ENCODE data around the gene GCGR.

The GCGR gene

GRCh38 chr17:81845361-81845760, 41.4 kb downstream of the GCGR start:
- ATAC-seq (no peak), DNase-seq (no peak)
- Mint-ChIP-seq H3K4me1 (no peaks in the 10 kb centered on the region), H3K27me3 (no peaks in the 10 kb centered on the region), H3K4me3 (no peak overlapping the region), H3K27ac (no peak overlapping the region), H3K36me3 (ENCODE audit: low read depth) (peaks cover 23% of the 10 kb centered on the region), H3K9me3 (no peaks in the 10 kb centered on the region)

- no peak overlapping the region for H3K27ac Mint-ChIP-seq
- peaks cover 25% of the 10 kb centered on the region for H3K36me3 Mint-ChIP-seq (ENCODE audit: low read depth)
- H3K27me3 Mint-ChIP-seq, result no peaks in the 10 kb centered on the region
- H3K9me3 Mint-ChIP-seq, result no peaks in the 10 kb centered on the region
- no peak overlapping the region for H3K4me3 Mint-ChIP-seq
- ATAC-seq (no peak), DNase-seq (no peak)
- no peaks in the 10 kb centered on the region for H3K4me1 Mint-ChIP-seq
These were observed 42.2 kb downstream of the GCGR start for GRCh38 chr17:81845881-81846742.

GRCh38 chr17:81846743-81847689, 43.1 kb downstream of the GCGR start:
- Mint-ChIP-seq H3K9me3 (no peaks in the 10 kb centered on the region), H3K4me3 (no peak overlapping the region), H3K27ac (no peak overlapping the region), H3K27me3 (no peaks in the 10 kb centered on the region), H3K36me3 (ENCODE audit: low read depth) (peaks cover 34% of the 10 kb centered on the region), H3K4me1 (no peaks in the 10 kb centered on the region)
- ATAC-seq (no peak), DNase-seq (no peak)

- Mint-ChIP-seq H3K27ac (no peak overlapping the region), H3K4me1 (no peaks in the 10 kb centered on the region), H3K36me3 (ENCODE audit: low read depth) (peaks cover 49% of the 10 kb centered on the region), H3K9me3 (no peaks in the 10 kb centered on the region), H3K4me3 (no peak overlapping the region), H3K27me3 (no peaks in the 10 kb centered on the region)
- ATAC-seq (no peak), DNase-seq (no peak)
These were observed 45.5 kb downstream of the GCGR start for GRCh38 chr17:81849457-81849856.

GRCh38 chr17:81851423-81851822, 47.5 kb downstream of the GCGR start:
- Mint-ChIP-seq H3K4me1 (no peaks in the 10 kb centered on the region), H3K27ac (no peak overlapping the region), H3K36me3 (ENCODE audit: low read depth) (peaks cover 44% of the 10 kb centered on the region), H3K4me3 (no peak overlapping the region), H3K27me3 (no peaks in the 10 kb centered on the region), H3K9me3 (no peaks in the 10 kb centered on the region)
- DNase-seq, result no peak
- ATAC-seq, result no peak

- H3K27me3 Mint-ChIP-seq, result no peaks in the 10 kb centered on the region
- H3K36me3 Mint-ChIP-seq (ENCODE audit: low read depth), result peaks cover 45% of the 10 kb centered on the region
- DNase-seq, result no peak
- no peak for ATAC-seq
- H3K9me3 Mint-ChIP-seq, result no peaks in the 10 kb centered on the region
- H3K4me1 Mint-ChIP-seq, result peaks cover under 1% of the 10 kb centered on the region
- no peak overlapping the region for H3K4me3 Mint-ChIP-seq
- H3K27ac Mint-ChIP-seq, result no peak overlapping the region
These were observed 48.3 kb downstream of the GCGR start for GRCh38 chr17:81852237-81852636.

GRCh38 chr17:81854974-81855774, 51.2 kb downstream of the GCGR start:
- Mint-ChIP-seq H3K27me3 (no peaks in the 10 kb centered on the region), H3K4me1 (peaks cover 24% of the 10 kb centered on the region), H3K27ac (no peak overlapping the region), H3K9me3 (no peaks in the 10 kb centered on the region), H3K36me3 (ENCODE audit: low read depth) (peaks cover 68% of the 10 kb centered on the region), H3K4me3 (no peak overlapping the region)
- DNase-seq, result no peak
- no peak for ATAC-seq

- H3K27ac Mint-ChIP-seq, result peak overlapping the region; percentile 42
- H3K9me3 Mint-ChIP-seq, result no peaks in the 10 kb centered on the region
- peaks cover 3% of the 10 kb centered on the region for H3K27me3 Mint-ChIP-seq
- H3K36me3 Mint-ChIP-seq (ENCODE audit: low read depth), result peaks cover 62% of the 10 kb centered on the region
- no peak for DNase-seq
- H3K4me3 Mint-ChIP-seq, result peak overlapping the region; percentile 98
- ATAC-seq, result no peak
- peaks cover 42% of the 10 kb centered on the region for H3K4me1 Mint-ChIP-seq
These were observed 54.4 kb downstream of the GCGR start for GRCh38 chr17:81858170-81858966.

- DNase-seq, result no peak
- peaks cover 60% of the 10 kb centered on the region for H3K36me3 Mint-ChIP-seq (ENCODE audit: low read depth)
- H3K4me1 Mint-ChIP-seq, result peaks cover 50% of the 10 kb centered on the region
- H3K9me3 Mint-ChIP-seq, result no peaks in the 10 kb centered on the region
- H3K27me3 Mint-ChIP-seq, result peaks cover 3% of the 10 kb centered on the region
- ATAC-seq, result no peak
- peak overlapping the region; percentile 92 for H3K27ac Mint-ChIP-seq
- H3K4me3 Mint-ChIP-seq, result peak overlapping the region; percentile 98
These were observed 55.3 kb downstream of the GCGR start for GRCh38 chr17:81858967-81859905.

- ATAC-seq (no peak), DNase-seq (peak; percentile 96)
- peak within 1 kb of the TSS; percentile 99 for H3K27ac Mint-ChIP-seq
- peak within 1 kb of the TSS; percentile 98 for H3K4me3 Mint-ChIP-seq
- peaks cover 50% of the 10 kb centered on the region for H3K4me1 Mint-ChIP-seq
- peaks cover 62% of the 10 kb centered on the region for H3K36me3 Mint-ChIP-seq (ENCODE audit: low read depth)
- H3K9me3 Mint-ChIP-seq, result no peaks in the 10 kb centered on the region
- peaks cover 3% of the 10 kb centered on the region for H3K27me3 Mint-ChIP-seq
These were observed 56.2 kb downstream of the GCGR start, which contains the start of gene P4HB for GRCh38 chr17:81859906-81860755. P4HB (minus strand) TSS chr17:81860535; CDS start chr17:81860471, 64 bp downstream.

- peaks cover 56% of the 10 kb centered on the region for H3K4me1 Mint-ChIP-seq
- peaks cover 3% of the 10 kb centered on the region for H3K27me3 Mint-ChIP-seq
- DNase-seq (peak; percentile 99), ATAC-seq (peak; percentile 91)
- no peaks in the 10 kb centered on the region for H3K9me3 Mint-ChIP-seq
- peak overlapping the region; percentile 99 for H3K27ac Mint-ChIP-seq
- H3K4me3 Mint-ChIP-seq, result peak overlapping the region; percentile 94
- peaks cover 60% of the 10 kb centered on the region for H3K36me3 Mint-ChIP-seq (ENCODE audit: low read depth)
These were observed 57.0 kb downstream of the GCGR start for GRCh38 chr17:81860756-81861568.

All from activated naive CD8-positive, alpha-beta T cell treated with anti-CD3 and anti-CD28 coated beads, Interleukin-2, amount 50 U/mL, for 24 hours (primary cell).